HepG2 (cell line): ENCODE data around the gene SLC25A10. TPM values are rescaled to one million over a fixed set of nuclear protein-coding genes. Genes with fewer than 3 reads are reported as not detected.

Source experiments
- CBX5 ChIP-seq: sonication (generic); formaldehyde crosslinking; IDR thresholded peaks from 2 replicates; pipeline ENCODE4 v1.4.0; 2020; ENCODE audit warnings: missing genetic modification reagents, borderline replicate concordance
- ELF1 ChIP-seq: sonication (generic); formaldehyde crosslinking; IDR thresholded peaks from 2 replicates; pipeline ENCODE4 v1.4.0; 2020; ENCODE audit warnings: missing genetic modification reagents
- KDM5B ChIP-seq: sonication (generic); formaldehyde crosslinking; IDR thresholded peaks from 2 replicates; pipeline ENCODE4 v1.4.0; 2020; ENCODE audit warnings: missing genetic modification reagents, mild to moderate bottlenecking, borderline replicate concordance
- NFYB ChIP-seq: sonication (generic); formaldehyde crosslinking; IDR thresholded peaks from 2 replicates; pipeline ENCODE4 v1.4.0; 2020; ENCODE audit warnings: missing genetic modification reagents
- SALL1 ChIP-seq: sonication (generic); formaldehyde crosslinking; IDR thresholded peaks from 2 replicates; pipeline ENCODE4 v1.8.0; 2022; ENCODE audit warnings: mild to moderate bottlenecking, missing genetic modification reagents
- SP140L ChIP-seq: sonication (generic); formaldehyde crosslinking; IDR thresholded peaks from 2 replicates; pipeline ENCODE4 v1.4.0; 2020; ENCODE audit warnings: missing genetic modification reagents, borderline replicate concordance
- TARDBP ChIP-seq: sonication (generic); formaldehyde crosslinking; IDR thresholded peaks from 2 replicates; pipeline ENCODE4 v1.8.0; 2022; ENCODE audit warnings: mild to moderate bottlenecking, missing genetic modification reagents
- TIGD3 ChIP-seq: sonication (generic); formaldehyde crosslinking; IDR thresholded peaks from 2 replicates; pipeline ENCODE4 v1.5.1; 2020; ENCODE audit warnings: mild to moderate bottlenecking, missing genetic modification reagents, borderline replicate concordance
- U2AF1 ChIP-seq: fragments of 200-400 bp; formaldehyde crosslinking; optimal IDR thresholded peaks from 2 replicates; pipeline ENCODE3; 2017; ENCODE audit warnings: mild to moderate bottlenecking, low read depth, low read length
- ZNF12 ChIP-seq: sonication (generic); formaldehyde crosslinking; IDR thresholded peaks from 2 replicates; pipeline ENCODE4 v1.5.0; 2020; ENCODE audit warnings: missing genetic modification reagents
- ZNF331 ChIP-seq: sonication (generic); formaldehyde crosslinking; IDR thresholded peaks from 2 replicates; pipeline ENCODE4 v1.4.0; 2020; ENCODE audit warnings: missing genetic modification reagents
- ZNF576 ChIP-seq: sonication (generic); formaldehyde crosslinking; IDR thresholded peaks from 2 replicates; pipeline ENCODE4 v1.4.0; 2020; ENCODE audit warnings: mild to moderate bottlenecking, missing genetic modification reagents
- polyA plus RNA-seq, 8 experiments: library from polyadenylated mRNA; depleted of rRNA in 3 of 8; stranded (reverse) in 7 of 8; unstranded in 1 of 8; fragments of >200 nt; fragmentation: Illumina TruSeq in 4 of 8; extraction: Trizol in 4 of 8; gene quantifications; 2 replicates each; pipeline versions ENCODE4 v1.2.1 to v1.2.3, GENCODE V29; 2011 to 2016; ENCODE audit warnings: low read depth in 4 of 8, missing spikeins in 1 of 8, mixed read lengths in 1 of 8; ENCODE audit not compliant: insufficient read depth in 1 of 8
- total RNA-seq, 5 experiments: library from RNA; depleted of rRNA; stranded (reverse); fragments of >200 nt; fragmentation: Illumina TruSeq; extraction: Trizol; gene quantifications; 2 replicates each; pipeline ENCODE4 v1.2.3, GENCODE V29; 2016; ENCODE audit warnings: low read depth in 1 of 5
- TF ChIP-seq, protein P1 (sequence below): IDR thresholded peaks from 2 replicates; pipeline ENCODE4 v1.4.0; 2020; ENCODE audit warnings: mild to moderate bottlenecking, missing genetic modification reagents
- TF ChIP-seq, protein P2 (sequence below): sonication (generic); formaldehyde crosslinking; IDR thresholded peaks from 2 replicates; pipeline ENCODE4 v1.8.0; 2022; ENCODE audit warnings: low read depth, missing genetic modification reagents
- TF ChIP-seq, protein P3 (sequence below), 2 experiments: sonication (generic) in 1 of 2; formaldehyde crosslinking in 1 of 2; IDR thresholded peaks; 2 replicates each; pipeline versions ENCODE4 v1.5.1 to v1.6.1; 2011 to 2020; ENCODE audit warnings: borderline replicate concordance in 1 of 2, low read depth in 1 of 2, low read length in 1 of 2, mild to moderate bottlenecking in 1 of 2, missing genetic modification reagents in 1 of 2, moderate library complexity in 1 of 2
- TF ChIP-seq, protein P4 (sequence below): sonication (generic); formaldehyde crosslinking; IDR thresholded peaks from 2 replicates; pipeline ENCODE4 v1.4.0; 2020; ENCODE audit warnings: missing genetic modification reagents

SLC25A10 gene
- total and polyA plus RNA-seq, 2 of the 13 experiments (the other 11 are each of a cell fraction or from before 2014, with no cell fraction given) = 46.5 to 140 TPM

GRCh38 chr17:81701288-81702071, 10.6 kb upstream of the SLC25A10 start (continued):
- TF ChIP-seq, protein P1, sequence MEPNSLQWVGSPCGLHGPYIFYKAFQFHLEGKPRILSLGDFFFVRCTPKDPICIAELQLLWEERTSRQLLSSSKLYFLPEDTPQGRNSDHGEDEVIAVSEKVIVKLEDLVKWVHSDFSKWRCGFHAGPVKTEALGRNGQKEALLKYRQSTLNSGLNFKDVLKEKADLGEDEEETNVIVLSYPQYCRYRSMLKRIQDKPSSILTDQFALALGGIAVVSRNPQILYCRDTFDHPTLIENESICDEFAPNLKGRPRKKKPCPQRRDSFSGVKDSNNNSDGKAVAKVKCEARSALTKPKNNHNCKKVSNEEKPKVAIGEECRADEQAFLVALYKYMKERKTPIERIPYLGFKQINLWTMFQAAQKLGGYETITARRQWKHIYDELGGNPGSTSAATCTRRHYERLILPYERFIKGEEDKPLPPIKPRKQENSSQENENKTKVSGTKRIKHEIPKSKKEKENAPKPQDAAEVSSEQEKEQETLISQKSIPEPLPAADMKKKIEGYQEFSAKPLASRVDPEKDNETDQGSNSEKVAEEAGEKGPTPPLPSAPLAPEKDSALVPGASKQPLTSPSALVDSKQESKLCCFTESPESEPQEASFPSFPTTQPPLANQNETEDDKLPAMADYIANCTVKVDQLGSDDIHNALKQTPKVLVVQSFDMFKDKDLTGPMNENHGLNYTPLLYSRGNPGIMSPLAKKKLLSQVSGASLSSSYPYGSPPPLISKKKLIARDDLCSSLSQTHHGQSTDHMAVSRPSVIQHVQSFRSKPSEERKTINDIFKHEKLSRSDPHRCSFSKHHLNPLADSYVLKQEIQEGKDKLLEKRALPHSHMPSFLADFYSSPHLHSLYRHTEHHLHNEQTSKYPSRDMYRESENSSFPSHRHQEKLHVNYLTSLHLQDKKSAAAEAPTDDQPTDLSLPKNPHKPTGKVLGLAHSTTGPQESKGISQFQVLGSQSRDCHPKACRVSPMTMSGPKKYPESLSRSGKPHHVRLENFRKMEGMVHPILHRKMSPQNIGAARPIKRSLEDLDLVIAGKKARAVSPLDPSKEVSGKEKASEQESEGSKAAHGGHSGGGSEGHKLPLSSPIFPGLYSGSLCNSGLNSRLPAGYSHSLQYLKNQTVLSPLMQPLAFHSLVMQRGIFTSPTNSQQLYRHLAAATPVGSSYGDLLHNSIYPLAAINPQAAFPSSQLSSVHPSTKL = no peak
- TF ChIP-seq NFYB (no peak), SP140L (no peak), ZNF576 (CRISPR knock-in tag) (0 out of 2 replicates have a peak, but pooled peaks have one; percentile 40), SALL1 (CRISPR knock-in tag) (no peak), ELF1 (CRISPR knock-in tag) (no peak), U2AF1 (peak; percentile 11), ZNF12 (CRISPR knock-in tag) (no peak), KDM5B (CRISPR knock-in tag) (no peak; the same call in 1 of the 2 replicates), CBX5 (CRISPR knock-in tag) (no peak), TARDBP (peak; percentile 45; the same call in 1 of the 2 replicates), ZNF331 (CRISPR knock-in tag) (no peak), TIGD3 (CRISPR knock-in tag) (no peak)
- TF ChIP-seq, protein P2, sequence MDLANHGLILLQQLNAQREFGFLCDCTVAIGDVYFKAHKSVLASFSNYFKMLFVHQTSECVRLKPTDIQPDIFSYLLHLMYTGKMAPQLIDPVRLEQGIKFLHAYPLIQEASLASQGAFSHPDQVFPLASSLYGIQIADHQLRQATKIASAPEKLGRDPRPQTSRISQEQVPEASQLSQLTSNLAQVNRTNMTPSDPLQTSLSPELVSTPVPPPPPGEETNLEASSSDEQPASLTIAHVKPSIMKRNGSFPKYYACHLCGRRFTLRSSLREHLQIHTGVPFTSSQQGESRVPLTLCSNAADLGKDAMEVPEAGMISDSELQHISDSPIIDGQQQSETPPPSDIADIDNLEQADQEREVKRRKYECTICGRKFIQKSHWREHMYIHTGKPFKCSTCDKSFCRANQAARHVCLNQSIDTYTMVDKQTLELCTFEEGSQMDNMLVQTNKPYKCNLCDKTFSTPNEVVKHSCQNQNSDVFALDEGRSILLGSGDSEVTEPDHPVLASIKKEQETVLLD (CRISPR knock-in tag) = no peak
- TF ChIP-seq, protein P3, sequence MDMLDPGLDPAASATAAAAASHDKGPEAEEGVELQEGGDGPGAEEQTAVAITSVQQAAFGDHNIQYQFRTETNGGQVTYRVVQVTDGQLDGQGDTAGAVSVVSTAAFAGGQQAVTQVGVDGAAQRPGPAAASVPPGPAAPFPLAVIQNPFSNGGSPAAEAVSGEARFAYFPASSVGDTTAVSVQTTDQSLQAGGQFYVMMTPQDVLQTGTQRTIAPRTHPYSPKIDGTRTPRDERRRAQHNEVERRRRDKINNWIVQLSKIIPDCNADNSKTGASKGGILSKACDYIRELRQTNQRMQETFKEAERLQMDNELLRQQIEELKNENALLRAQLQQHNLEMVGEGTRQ (IDR thresholded peaks at IDR 0.05; ENCODE audit: low read depth, low read length) = no peak
- TF ChIP-seq, protein P3 (CRISPR knock-in tag; IDR thresholded peaks at IDR 0.05; ENCODE audit: borderline replicate concordance) = no peak
- TF ChIP-seq, protein P4, sequence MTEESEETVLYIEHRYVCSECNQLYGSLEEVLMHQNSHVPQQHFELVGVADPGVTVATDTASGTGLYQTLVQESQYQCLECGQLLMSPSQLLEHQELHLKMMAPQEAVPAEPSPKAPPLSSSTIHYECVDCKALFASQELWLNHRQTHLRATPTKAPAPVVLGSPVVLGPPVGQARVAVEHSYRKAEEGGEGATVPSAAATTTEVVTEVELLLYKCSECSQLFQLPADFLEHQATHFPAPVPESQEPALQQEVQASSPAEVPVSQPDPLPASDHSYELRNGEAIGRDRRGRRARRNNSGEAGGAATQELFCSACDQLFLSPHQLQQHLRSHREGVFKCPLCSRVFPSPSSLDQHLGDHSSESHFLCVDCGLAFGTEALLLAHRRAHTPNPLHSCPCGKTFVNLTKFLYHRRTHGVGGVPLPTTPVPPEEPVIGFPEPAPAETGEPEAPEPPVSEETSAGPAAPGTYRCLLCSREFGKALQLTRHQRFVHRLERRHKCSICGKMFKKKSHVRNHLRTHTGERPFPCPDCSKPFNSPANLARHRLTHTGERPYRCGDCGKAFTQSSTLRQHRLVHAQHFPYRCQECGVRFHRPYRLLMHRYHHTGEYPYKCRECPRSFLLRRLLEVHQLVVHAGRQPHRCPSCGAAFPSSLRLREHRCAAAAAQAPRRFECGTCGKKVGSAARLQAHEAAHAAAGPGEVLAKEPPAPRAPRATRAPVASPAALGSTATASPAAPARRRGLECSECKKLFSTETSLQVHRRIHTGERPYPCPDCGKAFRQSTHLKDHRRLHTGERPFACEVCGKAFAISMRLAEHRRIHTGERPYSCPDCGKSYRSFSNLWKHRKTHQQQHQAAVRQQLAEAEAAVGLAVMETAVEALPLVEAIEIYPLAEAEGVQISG (CRISPR knock-in tag) = 0 out of 2 replicates have a peak, but pooled peaks have one; percentile 14
